OCI-M1 (cell line): ENCODE measurements around the gene PAPOLA.
A peak's percentile ranks its signal among the peaks of the same experiment; 100 is the strongest.
"Not testable (repeated sequence)": the region's sequence is repeated elsewhere in the genome, so short reads cannot be mapped to it uniquely, and the experiment has no call there.

Experiments
- DNase-seq: peaks from one replicate; lab custom pipeline; 2025; lab: John Stamatoyannopoulos, UW

The PAPOLA gene

GRCh38 chr14:96501740-96502620, at the start of gene PAPOLA:
Gene PAPOLA (plus strand): TSS chr14:96502382. CDS start chr14:96502593, 211 bp downstream.
- DNase-seq: peak; percentile 94

- no peak for DNase-seq
Measured at GRCh38 chr14:96452684-96453083, 49.5 kb upstream of the PAPOLA start.

GRCh38 chr14:96455588-96455987, 46.6 kb upstream of the PAPOLA start:
- DNase-seq: no peak

GRCh38 chr14:96459851-96460250, 42.3 kb upstream of the PAPOLA start:
- no peak for DNase-seq

GRCh38 chr14:96461950-96462798, 40.0 kb upstream of the PAPOLA start:
- DNase-seq: no peak

- no peak for DNase-seq
Measured at GRCh38 chr14:96464136-96464535, 38.0 kb upstream of the PAPOLA start.

- DNase-seq: no peak
Measured at GRCh38 chr14:96466918-96467317, 35.3 kb upstream of the PAPOLA start.

- DNase-seq: no peak
Measured at GRCh38 chr14:96470331-96470730, 31.9 kb upstream of the PAPOLA start.

GRCh38 chr14:96470967-96471366, 31.2 kb upstream of the PAPOLA start:
- not testable (repeated sequence) for DNase-seq

- no peak for DNase-seq
Measured at GRCh38 chr14:96478119-96478518, 24.1 kb upstream of the PAPOLA start.

- DNase-seq: no peak
Measured at GRCh38 chr14:96479435-96480146, 22.6 kb upstream of the PAPOLA start.

- no peak for DNase-seq
Measured at GRCh38 chr14:96481731-96482314, 20.4 kb upstream of the PAPOLA start.

- peak; percentile 29 for DNase-seq
Measured at GRCh38 chr14:96482986-96483385, 19.2 kb upstream of the PAPOLA start.

- DNase-seq: no peak
Measured at GRCh38 chr14:96484399-96484798, 17.8 kb upstream of the PAPOLA start.

- DNase-seq: no peak
Measured at GRCh38 chr14:96486705-96487104, 15.5 kb upstream of the PAPOLA start.

- DNase-seq: no peak
Measured at GRCh38 chr14:96489327-96489726, 12.9 kb upstream of the PAPOLA start.

- DNase-seq: no peak
Measured at GRCh38 chr14:96493178-96493577, 9.0 kb upstream of the PAPOLA start.

GRCh38 chr14:96494331-96494730, 7.9 kb upstream of the PAPOLA start:
- no peak for DNase-seq

- no peak for DNase-seq
Measured at GRCh38 chr14:96497087-96497486, 5.1 kb upstream of the PAPOLA start.

- DNase-seq: no peak
Measured at GRCh38 chr14:96497586-96497985, 4.6 kb upstream of the PAPOLA start.

- DNase-seq: no peak
Measured at GRCh38 chr14:96501217-96501739, 904 bp upstream of the PAPOLA start.
